ENCODE measurements around the gene HECTD3. TPM values are rescaled to one million over a fixed set of nuclear protein-coding genes. Genes with fewer than 3 reads are reported as not detected.
A peak's percentile ranks its signal among the peaks of the same experiment; 100 is the strongest.
"Not testable (repeated sequence)": the region's sequence is repeated elsewhere in the genome, so short reads cannot be mapped to it uniquely, and the experiment has no call there.

HECTD3 gene
- total RNA-seq, 1 donor: 28.5 TPM

DNA sequence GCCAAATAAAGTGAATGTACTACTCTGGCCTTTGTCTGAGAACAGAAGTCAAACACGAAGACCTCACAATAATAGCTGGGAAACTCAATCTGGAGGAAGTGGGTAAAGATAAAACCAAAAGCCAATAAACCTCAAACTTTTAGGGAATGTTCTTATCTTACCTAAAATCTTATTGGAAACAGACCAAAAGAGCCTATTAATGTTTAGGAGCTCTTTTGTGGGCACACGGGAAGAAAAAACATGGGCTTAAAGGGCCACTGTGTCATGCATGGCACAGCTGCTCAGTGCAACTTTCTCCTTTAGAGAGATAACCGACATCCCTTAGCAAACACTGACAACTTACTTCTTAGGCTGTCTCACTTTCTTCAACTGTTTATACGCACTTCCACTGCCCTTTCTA is 40.8 kb downstream of the HECTD3 start:
- TF ChIP-seq, protein P1, sequence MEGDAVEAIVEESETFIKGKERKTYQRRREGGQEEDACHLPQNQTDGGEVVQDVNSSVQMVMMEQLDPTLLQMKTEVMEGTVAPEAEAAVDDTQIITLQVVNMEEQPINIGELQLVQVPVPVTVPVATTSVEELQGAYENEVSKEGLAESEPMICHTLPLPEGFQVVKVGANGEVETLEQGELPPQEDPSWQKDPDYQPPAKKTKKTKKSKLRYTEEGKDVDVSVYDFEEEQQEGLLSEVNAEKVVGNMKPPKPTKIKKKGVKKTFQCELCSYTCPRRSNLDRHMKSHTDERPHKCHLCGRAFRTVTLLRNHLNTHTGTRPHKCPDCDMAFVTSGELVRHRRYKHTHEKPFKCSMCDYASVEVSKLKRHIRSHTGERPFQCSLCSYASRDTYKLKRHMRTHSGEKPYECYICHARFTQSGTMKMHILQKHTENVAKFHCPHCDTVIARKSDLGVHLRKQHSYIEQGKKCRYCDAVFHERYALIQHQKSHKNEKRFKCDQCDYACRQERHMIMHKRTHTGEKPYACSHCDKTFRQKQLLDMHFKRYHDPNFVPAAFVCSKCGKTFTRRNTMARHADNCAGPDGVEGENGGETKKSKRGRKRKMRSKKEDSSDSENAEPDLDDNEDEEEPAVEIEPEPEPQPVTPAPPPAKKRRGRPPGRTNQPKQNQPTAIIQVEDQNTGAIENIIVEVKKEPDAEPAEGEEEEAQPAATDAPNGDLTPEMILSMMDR (IDR thresholded peaks at IDR 0.05; ENCODE audit: insufficient read depth, low read length): no peak
- DNase-seq (ENCODE audit: low read depth): peak; percentile 72
- H3K4me3 ChIP-seq (ENCODE audit: low read depth, low read length): no peak overlapping the region

DNA sequence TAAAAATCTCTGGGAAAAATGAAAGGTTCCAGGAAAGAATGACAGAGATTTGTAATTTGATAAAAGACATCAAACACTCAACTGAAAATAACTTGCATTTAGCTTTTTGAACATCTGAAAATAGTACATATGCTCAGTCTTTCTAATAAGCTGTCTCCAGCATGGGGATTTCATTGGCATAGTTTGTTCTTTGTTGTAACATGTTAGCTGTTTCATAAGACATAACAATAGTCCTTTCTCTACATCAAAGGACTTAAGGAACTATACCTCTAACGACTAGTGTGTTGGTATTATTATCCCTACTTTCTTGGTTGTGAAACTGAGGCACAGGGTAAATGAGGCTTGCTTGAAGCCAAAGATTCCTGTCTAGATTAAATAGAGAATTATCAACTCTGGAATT is 46.7 kb downstream of the HECTD3 start:
- H3K4me3 ChIP-seq (ENCODE audit: low read depth, low read length): no peak overlapping the region
- no peak for DNase-seq (ENCODE audit: low read depth)
- TF ChIP-seq, protein P1 (IDR thresholded peaks at IDR 0.05; ENCODE audit: insufficient read depth, low read length): no peak

DNA sequence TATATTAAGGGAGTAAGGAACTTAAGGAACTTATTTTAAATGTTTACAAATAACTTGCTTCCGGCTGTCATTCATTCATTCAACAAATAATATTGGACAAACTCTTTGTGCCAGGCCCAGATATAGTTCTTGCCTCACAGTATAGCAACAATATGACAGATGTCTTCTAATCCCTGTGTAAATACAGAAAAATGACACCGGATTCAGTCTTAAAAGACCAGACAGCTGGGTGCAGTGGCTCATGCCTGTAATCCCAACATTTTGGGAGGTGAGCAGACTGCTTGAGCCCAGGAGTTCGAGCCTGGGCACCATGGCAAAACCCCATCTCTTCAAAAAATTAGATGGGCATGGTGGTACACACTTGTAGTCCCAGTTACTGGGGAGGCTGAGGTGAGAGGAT is 48.4 kb downstream of the HECTD3 start:
- no peak overlapping the region for H3K4me3 ChIP-seq (ENCODE audit: low read depth, low read length)
- no peak for DNase-seq (ENCODE audit: low read depth)
- TF ChIP-seq, protein P1 (IDR thresholded peaks at IDR 0.05; ENCODE audit: insufficient read depth, low read length): no peak

- not testable (repeated sequence) for H3K4me3 ChIP-seq (ENCODE audit: low read depth, low read length); DNase-seq (ENCODE audit: low read depth)
Measured at GRCh38 chr1:44962022-44962421, 49.1 kb downstream of the HECTD3 start.

GRCh38 chr1:44957566-44957965 is 53.6 kb downstream of the HECTD3 start:
- not testable (repeated sequence) for DNase-seq (ENCODE audit: low read depth); H3K4me3 ChIP-seq (ENCODE audit: low read depth, low read length)

GRCh38 chr1:44956077-44956476 is 55.0 kb downstream of the HECTD3 start:
- not testable (repeated sequence) for DNase-seq (ENCODE audit: low read depth); H3K4me3 ChIP-seq (ENCODE audit: low read depth, low read length)

Other genes starting within 250 kb of the HECTD3 start
- 894 and 2,421 TPM in 2 replicates for gene RPS8, start 235.8 kb downstream of the HECTD3 start, total RNA-seq (ENCODE audit: low replicate concordance)
- gene BEST4, start 223.2 kb downstream of the HECTD3 start, total RNA-seq (ENCODE audit: low replicate concordance): 0.09 TPM in 1 of 2 replicates, not detected in the other
- gene PLK3, start 210.9 kb downstream of the HECTD3 start, total RNA-seq (ENCODE audit: low replicate concordance): 28.8 and 36.1 TPM in 2 replicates
- gene DYNLT4, start 204.0 kb downstream of the HECTD3 start, total RNA-seq (ENCODE audit: low replicate concordance): 1.2 TPM in 1 of 2 replicates, not detected in the other
- 5.2 and 5.4 TPM in 2 replicates for gene BTBD19, start 202.8 kb downstream of the HECTD3 start, total RNA-seq (ENCODE audit: low replicate concordance)
- 0.36 and 0.57 TPM in 2 replicates for gene PTCH2, start 168.1 kb downstream of the HECTD3 start, total RNA-seq (ENCODE audit: low replicate concordance)
- gene EIF2B3, start 24.7 kb downstream of the HECTD3 start, total RNA-seq (ENCODE audit: low replicate concordance): 39.0 and 43.4 TPM in 2 replicates
- gene UROD, start 930 bp upstream of the HECTD3 start, total RNA-seq (ENCODE audit: low replicate concordance): 114 and 152 TPM in 2 replicates
- 0.49 and 4.7 TPM in 2 replicates for gene ZSWIM5, start 195.3 kb upstream of the HECTD3 start, total RNA-seq (ENCODE audit: low replicate concordance)

All from fibroblast of the aortic adventitia (primary cell).